ENCODE data around the gene TTC34.

DNA sequence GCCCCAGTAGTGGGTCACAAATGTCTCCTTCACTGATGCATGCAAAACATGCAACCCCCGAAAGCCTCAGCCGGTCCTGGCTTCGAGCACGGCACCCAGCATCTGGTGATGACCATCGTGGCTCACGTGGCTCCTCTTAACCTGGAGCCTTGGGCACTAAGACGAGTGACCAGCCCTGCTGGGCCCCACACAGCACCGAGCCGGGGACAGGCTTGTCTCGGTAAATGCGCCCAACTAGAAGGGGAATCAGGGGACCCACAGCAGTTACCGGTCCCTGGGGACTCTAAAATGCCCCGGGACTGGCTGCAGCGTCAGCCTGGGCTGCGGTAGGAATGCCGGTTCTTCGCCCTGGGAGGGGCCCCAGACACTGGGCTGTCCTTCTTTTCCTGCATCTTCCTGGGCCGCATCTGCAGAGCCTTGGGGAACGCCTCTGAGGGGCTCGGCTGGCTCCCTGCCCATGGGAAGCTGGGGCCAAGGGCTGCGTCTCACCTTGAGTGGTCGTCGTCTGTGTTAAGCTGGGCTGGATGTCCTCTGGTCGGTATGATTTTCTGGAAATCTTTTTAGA, 13.1 kb upstream of the TTC34 start:
- TF ChIP-seq, protein P1, sequence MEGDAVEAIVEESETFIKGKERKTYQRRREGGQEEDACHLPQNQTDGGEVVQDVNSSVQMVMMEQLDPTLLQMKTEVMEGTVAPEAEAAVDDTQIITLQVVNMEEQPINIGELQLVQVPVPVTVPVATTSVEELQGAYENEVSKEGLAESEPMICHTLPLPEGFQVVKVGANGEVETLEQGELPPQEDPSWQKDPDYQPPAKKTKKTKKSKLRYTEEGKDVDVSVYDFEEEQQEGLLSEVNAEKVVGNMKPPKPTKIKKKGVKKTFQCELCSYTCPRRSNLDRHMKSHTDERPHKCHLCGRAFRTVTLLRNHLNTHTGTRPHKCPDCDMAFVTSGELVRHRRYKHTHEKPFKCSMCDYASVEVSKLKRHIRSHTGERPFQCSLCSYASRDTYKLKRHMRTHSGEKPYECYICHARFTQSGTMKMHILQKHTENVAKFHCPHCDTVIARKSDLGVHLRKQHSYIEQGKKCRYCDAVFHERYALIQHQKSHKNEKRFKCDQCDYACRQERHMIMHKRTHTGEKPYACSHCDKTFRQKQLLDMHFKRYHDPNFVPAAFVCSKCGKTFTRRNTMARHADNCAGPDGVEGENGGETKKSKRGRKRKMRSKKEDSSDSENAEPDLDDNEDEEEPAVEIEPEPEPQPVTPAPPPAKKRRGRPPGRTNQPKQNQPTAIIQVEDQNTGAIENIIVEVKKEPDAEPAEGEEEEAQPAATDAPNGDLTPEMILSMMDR (IDR thresholded peaks at IDR 0.05; ENCODE audit: insufficient read depth, low read length, poor library complexity, severe bottlenecking) = no peak
- TF ChIP-seq EZH2phosphoT487 (conservative IDR thresholded peaks at IDR 0.05; ENCODE audit: low read length) = no peak

Measured in SU-DHL-6 (cell line).